ENCODE data around the gene IGF1R. TPM values are rescaled to one million over a fixed set of nuclear protein-coding genes. Genes with fewer than 3 reads are reported as not detected.
A peak's percentile ranks its signal among the peaks of the same experiment; 100 is the strongest.

The IGF1R gene
- total and polyA plus RNA-seq, 2 of the 13 experiments (the other 11 are each of a cell fraction or from before 2014, with no cell fraction given): 15.9 to 18.4 TPM

DNA sequence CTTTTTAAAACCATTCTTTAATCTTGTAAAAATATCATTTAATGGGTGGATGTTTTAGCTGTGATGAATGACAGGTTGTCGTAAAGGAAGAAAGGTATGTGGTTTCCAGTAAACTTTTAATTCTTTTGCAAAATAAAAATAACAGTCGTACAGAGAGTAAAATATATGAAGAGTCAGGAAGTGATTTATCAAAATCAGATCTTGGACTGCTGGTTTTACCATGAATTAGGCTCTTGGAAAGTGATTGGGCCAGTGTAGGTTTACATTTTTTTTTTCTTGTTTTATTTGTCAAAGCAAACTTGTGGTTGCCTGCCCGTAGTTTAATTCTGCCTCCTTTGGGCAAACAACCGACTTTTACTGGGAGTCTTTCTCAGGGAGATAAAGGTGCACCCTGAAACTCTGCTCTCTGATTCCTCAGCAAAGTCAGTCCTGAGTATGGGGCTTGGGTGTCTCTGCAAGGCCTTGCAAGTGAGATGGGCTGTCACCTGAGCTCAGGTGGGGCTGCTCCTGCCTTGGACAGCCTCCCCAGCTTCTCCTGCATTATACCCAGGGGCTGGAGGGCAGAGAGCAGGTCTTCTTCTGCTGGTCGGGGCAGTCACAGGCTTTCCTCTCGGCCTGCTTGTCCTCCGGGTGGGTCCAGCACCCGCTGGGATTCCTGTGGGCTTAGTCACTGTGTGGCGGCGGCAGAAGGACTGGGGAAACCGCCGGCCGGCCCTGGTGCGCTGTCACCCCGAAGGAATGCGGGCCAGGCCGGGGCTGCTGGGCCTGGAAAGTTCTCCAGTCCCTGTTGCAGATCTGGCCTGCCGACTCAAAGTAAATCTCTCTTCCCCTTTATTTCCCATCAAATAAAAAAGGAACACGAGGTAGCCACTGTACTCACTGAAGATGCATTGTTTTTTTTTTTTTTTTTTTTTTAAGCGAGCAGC, 79.0 kb downstream of the IGF1R start (continued):
- TF ChIP-seq, protein P1, sequence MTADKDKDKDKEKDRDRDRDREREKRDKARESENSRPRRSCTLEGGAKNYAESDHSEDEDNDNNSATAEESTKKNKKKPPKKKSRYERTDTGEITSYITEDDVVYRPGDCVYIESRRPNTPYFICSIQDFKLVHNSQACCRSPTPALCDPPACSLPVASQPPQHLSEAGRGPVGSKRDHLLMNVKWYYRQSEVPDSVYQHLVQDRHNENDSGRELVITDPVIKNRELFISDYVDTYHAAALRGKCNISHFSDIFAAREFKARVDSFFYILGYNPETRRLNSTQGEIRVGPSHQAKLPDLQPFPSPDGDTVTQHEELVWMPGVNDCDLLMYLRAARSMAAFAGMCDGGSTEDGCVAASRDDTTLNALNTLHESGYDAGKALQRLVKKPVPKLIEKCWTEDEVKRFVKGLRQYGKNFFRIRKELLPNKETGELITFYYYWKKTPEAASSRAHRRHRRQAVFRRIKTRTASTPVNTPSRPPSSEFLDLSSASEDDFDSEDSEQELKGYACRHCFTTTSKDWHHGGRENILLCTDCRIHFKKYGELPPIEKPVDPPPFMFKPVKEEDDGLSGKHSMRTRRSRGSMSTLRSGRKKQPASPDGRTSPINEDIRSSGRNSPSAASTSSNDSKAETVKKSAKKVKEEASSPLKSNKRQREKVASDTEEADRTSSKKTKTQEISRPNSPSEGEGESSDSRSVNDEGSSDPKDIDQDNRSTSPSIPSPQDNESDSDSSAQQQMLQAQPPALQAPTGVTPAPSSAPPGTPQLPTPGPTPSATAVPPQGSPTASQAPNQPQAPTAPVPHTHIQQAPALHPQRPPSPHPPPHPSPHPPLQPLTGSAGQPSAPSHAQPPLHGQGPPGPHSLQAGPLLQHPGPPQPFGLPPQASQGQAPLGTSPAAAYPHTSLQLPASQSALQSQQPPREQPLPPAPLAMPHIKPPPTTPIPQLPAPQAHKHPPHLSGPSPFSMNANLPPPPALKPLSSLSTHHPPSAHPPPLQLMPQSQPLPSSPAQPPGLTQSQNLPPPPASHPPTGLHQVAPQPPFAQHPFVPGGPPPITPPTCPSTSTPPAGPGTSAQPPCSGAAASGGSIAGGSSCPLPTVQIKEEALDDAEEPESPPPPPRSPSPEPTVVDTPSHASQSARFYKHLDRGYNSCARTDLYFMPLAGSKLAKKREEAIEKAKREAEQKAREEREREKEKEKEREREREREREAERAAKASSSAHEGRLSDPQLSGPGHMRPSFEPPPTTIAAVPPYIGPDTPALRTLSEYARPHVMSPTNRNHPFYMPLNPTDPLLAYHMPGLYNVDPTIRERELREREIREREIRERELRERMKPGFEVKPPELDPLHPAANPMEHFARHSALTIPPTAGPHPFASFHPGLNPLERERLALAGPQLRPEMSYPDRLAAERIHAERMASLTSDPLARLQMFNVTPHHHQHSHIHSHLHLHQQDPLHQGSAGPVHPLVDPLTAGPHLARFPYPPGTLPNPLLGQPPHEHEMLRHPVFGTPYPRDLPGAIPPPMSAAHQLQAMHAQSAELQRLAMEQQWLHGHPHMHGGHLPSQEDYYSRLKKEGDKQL (CRISPR knock-in tag; IDR thresholded peaks at IDR 0.05; ENCODE audit: low read depth): 0 out of 2 replicates have a peak, but pooled peaks have one; percentile 31
- TF ChIP-seq KLF9 (CRISPR knock-in tag; IDR thresholded peaks at IDR 0.05; ENCODE audit: low read depth) (no peak), SP140L (CRISPR knock-in tag; IDR thresholded peaks at IDR 0.05; ENCODE audit: borderline replicate concordance) (no peak), ATF6 (CRISPR knock-in tag; conservative IDR thresholded peaks at IDR 0.05) (no peak), ZNF234 (CRISPR knock-in tag; conservative IDR thresholded peaks at IDR 0.05) (no peak), FLYWCH1 (CRISPR knock-in tag; IDR thresholded peaks at IDR 0.05) (no peak), ARID5B (CRISPR knock-in tag; IDR thresholded peaks at IDR 0.05) (peak; percentile 84), MBD4 (IDR thresholded peaks at IDR 0.05; ENCODE audit: borderline replicate concordance, low read length) (no peak), ZMAT5 (CRISPR knock-in tag; IDR thresholded peaks at IDR 0.05; ENCODE audit: borderline replicate concordance, low read depth) (no peak), CBX5 (CRISPR knock-in tag; IDR thresholded peaks at IDR 0.05; ENCODE audit: borderline replicate concordance) (peak; percentile 45; the same call in 1 of the 2 replicates), TCF7L2 (IDR thresholded peaks at IDR 0.05; ENCODE audit: low read depth, low read length) (no peak), ZNF766 (CRISPR knock-in tag; IDR thresholded peaks at IDR 0.05; ENCODE audit: borderline replicate concordance) (no peak), SATB2 (CRISPR knock-in tag; IDR thresholded peaks at IDR 0.05) (0 out of 2 replicates have a peak, but pooled peaks have one; percentile 23), ZNF589 (CRISPR knock-in tag; conservative IDR thresholded peaks at IDR 0.05) (no peak)
- TF ChIP-seq, protein P2, sequence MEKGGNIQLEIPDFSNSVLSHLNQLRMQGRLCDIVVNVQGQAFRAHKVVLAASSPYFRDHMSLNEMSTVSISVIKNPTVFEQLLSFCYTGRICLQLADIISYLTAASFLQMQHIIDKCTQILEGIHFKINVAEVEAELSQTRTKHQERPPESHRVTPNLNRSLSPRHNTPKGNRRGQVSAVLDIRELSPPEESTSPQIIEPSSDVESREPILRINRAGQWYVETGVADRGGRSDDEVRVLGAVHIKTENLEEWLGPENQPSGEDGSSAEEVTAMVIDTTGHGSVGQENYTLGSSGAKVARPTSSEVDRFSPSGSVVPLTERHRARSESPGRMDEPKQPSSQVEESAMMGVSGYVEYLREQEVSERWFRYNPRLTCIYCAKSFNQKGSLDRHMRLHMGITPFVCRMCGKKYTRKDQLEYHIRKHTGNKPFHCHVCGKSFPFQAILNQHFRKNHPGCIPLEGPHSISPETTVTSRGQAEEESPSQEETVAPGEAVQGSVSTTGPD (CRISPR knock-in tag; IDR thresholded peaks at IDR 0.05): no peak
